Right lobe of liver (tissue), 4 donors: Measurements from ENCODE around the gene NAV2.

ENCODE experiments used
- CTCF ChIP-seq, 4 donors: fragments of 200-600 bp in 3 of 4; fragments of 450-650 bp in 1 of 4; IDR thresholded peaks; one replicate each; pipeline versions ENCODE4 v1.5.1 to v1.8.0; 2016 to 2022; ENCODE audit warnings: antibody characterized with exemption in 4 of 4, mild to moderate bottlenecking in 2 of 4
- POLR2A ChIP-seq: fragments of 450-650 bp; IDR thresholded peaks from one replicate; pipeline ENCODE4 v1.6.1; 2017; ENCODE audit warnings: antibody characterized with exemption, mild to moderate bottlenecking
- donor health status: DM: no; HTN: no; CAD: no.
- donor health status: DM: no; HTN: no; CAD: no.
- donor health status: DM: no; HTN: yes; CAD: no.

GRCh38 chr11:19739872-19740271, 27.2 kb downstream of the NAV2 start:
- peak in 3 of 4 donors; percentile 15 to 36 (median 28) for TF ChIP-seq CTCF (IDR thresholded peaks at IDR 0.05)
- TF ChIP-seq POLR2A: no peak
